Measurements from ENCODE around the gene ACOX1. TPM values are rescaled to one million over a fixed set of nuclear protein-coding genes. Genes with fewer than 3 reads are reported as not detected.

ACOX1 gene
- total RNA-seq, 1 experiment from 2014 or later = 40.9 TPM

- peaks cover 2% of the 10 kb centered on the region; the same call in 1 of the 2 replicates for H3K36me3 Mint-ChIP-seq
- POLR2A ChIA-PET = interaction anchor here (0.9 kb wide), 1 partner anchor 18 kb away, joined by 3 read pairs; the partner anchor contains the start of gene MRPL38
- no peak overlapping the region for H3K4me3 Mint-ChIP-seq
- H3K27me3 Mint-ChIP-seq (ENCODE audit: low read depth) = no peaks in the 10 kb centered on the region
- DNase-seq (ENCODE audit: low spot score) (no peak), ATAC-seq (no peak)
- H3K9me3 Mint-ChIP-seq = no peaks in the 10 kb centered on the region
- CTCF ChIA-PET = interaction anchor here (0.6 kb wide), 1 partner anchor 83 kb away, joined by 3 read pairs; no protein-coding TSS in a partner anchor
- no peak overlapping the region for H3K27ac Mint-ChIP-seq
- H3K4me1 Mint-ChIP-seq = no peaks in the 10 kb centered on the region
- TF ChIP-seq ATF6 (CRISPR knock-in tag; IDR thresholded peaks at IDR 0.05) (no peak), NFYB (CRISPR knock-in tag; conservative IDR thresholded peaks at IDR 0.05; ENCODE audit: low read depth) (no peak), NR1H2 (CRISPR knock-in tag; IDR thresholded peaks at IDR 0.05) (no peak)
These were observed 55.7 kb downstream of the ACOX1 start for GRCh38 chr17:75922963-75923874.

GRCh38 chr17:75922173-75922961, 56.6 kb downstream of the ACOX1 start:
- no peaks in the 10 kb centered on the region for H3K9me3 Mint-ChIP-seq
- no peaks in the 10 kb centered on the region for H3K4me1 Mint-ChIP-seq
- POLR2A ChIA-PET = no interaction called here
- H3K36me3 Mint-ChIP-seq = peaks cover 2% of the 10 kb centered on the region; the same call in 1 of the 2 replicates
- DNase-seq (ENCODE audit: low spot score) = no peak
- no peak for ATAC-seq
- no peak overlapping the region for H3K4me3 Mint-ChIP-seq
- H3K27me3 Mint-ChIP-seq (ENCODE audit: low read depth) = no peaks in the 10 kb centered on the region
- peak overlapping the region; percentile 70; the same call in 1 of the 2 replicates for H3K27ac Mint-ChIP-seq
- CTCF ChIA-PET = interaction anchor here (0.6 kb wide), 1 partner anchor 84 kb away, joined by 3 read pairs; no protein-coding TSS in a partner anchor
- TF ChIP-seq ZNF416 (CRISPR knock-in tag; IDR thresholded peaks at IDR 0.05) (no peak), ZNF512 (CRISPR knock-in tag; IDR thresholded peaks at IDR 0.05; ENCODE audit: borderline replicate concordance) (no peak), ZNF281 (CRISPR knock-in tag; IDR thresholded peaks at IDR 0.05) (no peak), ZNF532 (CRISPR knock-in tag; IDR thresholded peaks at IDR 0.05; ENCODE audit: borderline replicate concordance) (no peak), USF1 (CRISPR knock-in tag; IDR thresholded peaks at IDR 0.05) (no peak), ZNF219 (CRISPR knock-in tag; IDR thresholded peaks at IDR 0.05; ENCODE audit: borderline replicate concordance) (no peak), CBFB (CRISPR knock-in tag; IDR thresholded peaks at IDR 0.05; ENCODE audit: low read depth) (no peak), ATF2 (CRISPR knock-in tag; IDR thresholded peaks at IDR 0.05; ENCODE audit: borderline replicate concordance, low read depth) (no peak), NR2C2 (CRISPR knock-in tag; IDR thresholded peaks at IDR 0.05) (no peak), FOXJ3 (CRISPR knock-in tag; IDR thresholded peaks at IDR 0.05; ENCODE audit: borderline replicate concordance) (no peak)

Data from WTC11 (cell line).